Spinal cord (tissue), 10 donors: ENCODE data around the gene WWOX. TPM values are rescaled to one million over a fixed set of nuclear protein-coding genes. Genes with fewer than 3 reads are reported as not detected.

ENCODE experiments used
- DNase-seq, 6 donors: peaks; one replicate each; pipeline versions ENCODE4 v3.0.0 to v3.0.0-alpha.2; 2013 to 2015; ENCODE audit warnings: low spot score in 6 of 6, low read depth in 4 of 6
- H3K27ac ChIP-seq: one replicate; pipeline ENCODE4 v1.5.1; 2013; ENCODE audit warnings: low read depth, low read length, control low read depth
- H3K27me3 ChIP-seq: one replicate; pipeline ENCODE4 v1.6.1; 2013; ENCODE audit warnings: low read length; ENCODE audit not compliant: control insufficient read depth, insufficient read depth
- H3K36me3 ChIP-seq: one replicate; pipeline ENCODE4 v1.6.1; 2013; ENCODE audit warnings: low read length; ENCODE audit not compliant: control insufficient read depth, insufficient read depth
- H3K4me1 ChIP-seq: one replicate; pipeline ENCODE4 v1.6.1; 2013; ENCODE audit warnings: low read length; ENCODE audit not compliant: control insufficient read depth, insufficient read depth
- H3K4me3 ChIP-seq: one replicate; pipeline ENCODE4 v1.5.1; 2013; ENCODE audit warnings: low read depth, low read length, control low read depth
- H3K9me3 ChIP-seq: one replicate; pipeline ENCODE4 v1.6.1; 2013; ENCODE audit warnings: low read length; ENCODE audit not compliant: control insufficient read depth, insufficient read depth
- WGBS: methylation state at CpG from one replicate; pipeline ENCODE4 v1.1.5; 2013; ENCODE audit warnings: missing lambda C conversion rate; ENCODE audit not compliant: insufficient coverage; 5-methylcytosine and 5-hydroxymethylcytosine counted together
- polyA plus RNA-seq, 2 donors: library from polyadenylated mRNA; unstranded; fragments of 120-200 nt; gene quantifications; one replicate each; pipeline ENCODE4 v1.2.1, GENCODE V29; 2013; ENCODE audit not compliant: insufficient read length in 2 of 2
- total RNA-seq, 2 donors: library from RNA; depleted of rRNA in 1 of 2; stranded (reverse); fragments of 120-200 nt in 1 of 2; fragments of >200 nt in 1 of 2; gene quantifications; one replicate each; pipeline versions ENCODE4 v1.2.3 to v1.2.4, GENCODE V29; 2013 to 2014
- donor health status: healthy.

Gene WWOX
- total and polyA plus RNA-seq, 4 donors, result 27.5 to 51.5 (median 32.5) TPM

- Histone ChIP-seq H3K4me3 (no peak overlapping the region), H3K36me3 (no peaks in the 10 kb centered on the region), H3K27me3 (peaks cover 2% of the 10 kb centered on the region), H3K9me3 (no peaks in the 10 kb centered on the region), H3K4me1 (peaks cover 4% of the 10 kb centered on the region), H3K27ac (no peak overlapping the region)
- DNase-seq, result peak in 1 of 6 donors; percentile 25
- WGBS, result no CpG with 5 or more reads among the region's 6 CpGs
These were observed 506.2 kb downstream of the WWOX start for GRCh38 chr16:78605548-78606101.

- 36% methylated on average over 4 of the region's 8 CpGs for WGBS
- Histone ChIP-seq H3K27ac (no peak overlapping the region), H3K9me3 (no peaks in the 10 kb centered on the region), H3K4me1 (peaks cover 4% of the 10 kb centered on the region), H3K4me3 (no peak overlapping the region), H3K36me3 (no peaks in the 10 kb centered on the region), H3K27me3 (peaks cover 2% of the 10 kb centered on the region)
- peak in 2 of 6 donors; percentile 22 to 28 for DNase-seq
These were observed 507.1 kb downstream of the WWOX start for GRCh38 chr16:78606545-78606944.

DNA sequence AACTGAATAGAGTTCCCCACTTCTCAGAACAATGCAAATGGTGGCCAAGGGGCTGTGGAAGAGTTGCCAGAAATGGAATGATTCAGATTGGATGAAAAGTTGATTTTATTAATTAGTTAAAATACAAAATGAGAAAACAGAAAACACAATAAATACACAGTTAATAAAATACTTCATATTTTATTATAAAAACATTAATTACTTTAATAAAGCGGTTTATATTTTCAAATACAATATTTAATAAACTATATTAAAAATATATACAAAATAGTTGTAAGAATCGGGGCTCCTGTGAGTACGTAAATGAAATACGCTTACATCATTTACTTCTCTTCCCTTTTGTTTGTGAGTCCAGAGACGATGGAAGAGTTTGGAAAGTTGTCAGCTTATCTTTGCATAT is 507.6 kb downstream of the WWOX start:
- peaks cover 2% of the 10 kb centered on the region for H3K27me3 ChIP-seq
- H3K27ac ChIP-seq, result no peak overlapping the region
- no peaks in the 10 kb centered on the region for H3K9me3 ChIP-seq
- DNase-seq, result no peak
- H3K4me1 ChIP-seq, result peaks cover 4% of the 10 kb centered on the region
- H3K36me3 ChIP-seq, result no peaks in the 10 kb centered on the region
- H3K4me3 ChIP-seq, result no peak overlapping the region
- no CpG with 5 or more reads among the region's 5 CpGs for WGBS

GRCh38 chr16:78607465-78607864 is 508.0 kb downstream of the WWOX start:
- no peak for DNase-seq
- Histone ChIP-seq H3K9me3 (no peaks in the 10 kb centered on the region), H3K27ac (no peak overlapping the region), H3K27me3 (peaks cover 2% of the 10 kb centered on the region), H3K36me3 (no peaks in the 10 kb centered on the region), H3K4me3 (no peak overlapping the region), H3K4me1 (peaks cover 4% of the 10 kb centered on the region)
- 73% methylated on average over 4 of the region's 6 CpGs for WGBS

DNA sequence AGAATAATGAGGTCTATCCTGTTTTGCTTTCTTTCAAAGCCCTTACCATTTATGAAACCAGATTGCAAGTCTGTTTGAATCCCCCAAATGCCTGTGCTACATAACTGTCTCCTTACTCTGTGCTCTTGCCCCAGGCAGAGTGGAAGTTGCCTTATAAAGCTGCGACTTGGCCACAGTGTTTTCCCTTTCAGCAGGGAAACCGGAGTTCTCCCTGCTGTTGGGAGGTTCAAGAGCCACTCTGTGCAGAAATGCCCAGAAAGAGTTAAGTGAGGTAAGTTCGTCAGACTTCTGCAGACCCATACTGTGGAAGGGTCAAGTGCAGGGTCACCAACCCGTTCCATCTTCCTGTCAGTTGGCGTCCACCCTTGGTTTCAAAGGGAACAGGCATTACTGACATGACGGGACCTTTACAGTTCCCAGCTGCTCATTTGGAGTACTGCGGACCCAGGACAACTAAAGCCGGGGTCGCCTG is 508.9 kb downstream of the WWOX start:
- no peaks in the 10 kb centered on the region for H3K36me3 ChIP-seq
- peaks cover 2% of the 10 kb centered on the region for H3K27me3 ChIP-seq
- no peaks in the 10 kb centered on the region for H3K9me3 ChIP-seq
- peak overlapping the region; percentile 44 for H3K27ac ChIP-seq
- 41% methylated on average over 6 of the region's 9 CpGs for WGBS
- H3K4me3 ChIP-seq, result no peak overlapping the region
- peaks cover 4% of the 10 kb centered on the region for H3K4me1 ChIP-seq
- DNase-seq, result peak in 2 of 6 donors; percentile 14 to 31

GRCh38 chr16:78609402-78610274 is 510.2 kb downstream of the WWOX start:
- no peak overlapping the region for H3K4me3 ChIP-seq
- no peaks in the 10 kb centered on the region for H3K36me3 ChIP-seq
- DNase-seq, result peak in 1 of 6 donors; percentile 66
- peaks cover 4% of the 10 kb centered on the region for H3K4me1 ChIP-seq
- no peak overlapping the region for H3K27ac ChIP-seq
- H3K27me3 ChIP-seq, result peaks cover 2% of the 10 kb centered on the region
- no peaks in the 10 kb centered on the region for H3K9me3 ChIP-seq
- 46% methylated on average over 7 of the region's 13 CpGs for WGBS

GRCh38 chr16:78611318-78611717 is 511.9 kb downstream of the WWOX start:
- H3K4me3 ChIP-seq, result no peak overlapping the region
- DNase-seq, result no peak
- no peaks in the 10 kb centered on the region for H3K36me3 ChIP-seq
- no peaks in the 10 kb centered on the region for H3K9me3 ChIP-seq
- WGBS, result no CpG with 5 or more reads among the region's 2 CpGs
- H3K27me3 ChIP-seq, result peaks cover 2% of the 10 kb centered on the region
- H3K4me1 ChIP-seq, result peaks cover 4% of the 10 kb centered on the region
- no peak overlapping the region for H3K27ac ChIP-seq

DNA sequence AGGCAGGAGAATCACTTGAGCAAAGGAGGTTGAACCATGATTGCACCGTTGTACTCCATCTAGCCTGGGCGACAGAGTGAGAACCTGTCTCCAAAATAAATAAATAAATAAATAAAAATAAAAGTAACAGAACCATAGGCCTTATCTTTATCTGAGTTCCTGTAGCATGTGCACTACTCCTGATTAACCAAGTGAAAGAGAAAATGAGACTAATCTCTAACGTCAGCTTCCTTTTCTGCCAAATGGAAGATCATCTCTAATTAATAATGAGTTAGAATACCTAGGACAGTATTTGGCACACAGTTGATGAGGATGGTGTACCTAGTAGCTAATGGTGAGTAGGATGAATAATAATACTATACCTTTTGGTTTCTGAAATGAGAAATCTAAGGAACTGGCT is 520.4 kb downstream of the WWOX start:
- Histone ChIP-seq H3K4me3 (no peak overlapping the region), H3K27ac (no peak overlapping the region), H3K4me1 (no peaks in the 10 kb centered on the region), H3K36me3 (no peaks in the 10 kb centered on the region), H3K9me3 (no peaks in the 10 kb centered on the region), H3K27me3 (no peaks in the 10 kb centered on the region)
- no peak for DNase-seq
- WGBS, result no CpG with 5 or more reads among the region's 3 CpGs

DNA sequence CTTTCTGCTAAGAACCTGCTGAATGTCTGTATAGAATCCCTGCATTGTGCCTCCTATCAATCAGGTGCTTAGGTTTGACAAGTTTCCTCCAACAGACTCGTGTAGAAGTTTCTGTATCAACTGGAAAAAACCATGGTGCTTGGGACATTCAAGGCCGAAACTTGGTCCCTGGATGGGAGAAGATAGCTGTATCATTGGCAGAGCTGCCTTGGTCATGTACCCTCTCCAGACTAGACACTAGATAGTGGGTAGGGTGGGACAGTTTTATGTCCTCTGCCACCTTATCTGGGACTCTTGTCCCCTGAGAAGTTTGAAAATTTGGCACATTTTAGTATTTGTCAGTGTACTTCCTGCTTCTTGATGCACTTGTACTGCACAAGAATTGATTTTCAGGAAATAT is 520.8 kb downstream of the WWOX start:
- H3K9me3 ChIP-seq, result no peaks in the 10 kb centered on the region
- 67% methylated on average over 2 of the region's 2 CpGs for WGBS
- no peak for DNase-seq
- H3K4me3 ChIP-seq, result no peak overlapping the region
- no peak overlapping the region for H3K27ac ChIP-seq
- no peaks in the 10 kb centered on the region for H3K36me3 ChIP-seq
- no peaks in the 10 kb centered on the region for H3K27me3 ChIP-seq
- H3K4me1 ChIP-seq, result no peaks in the 10 kb centered on the region

GRCh38 chr16:78623796-78624195 is 524.3 kb downstream of the WWOX start:
- H3K4me3 ChIP-seq, result no peak overlapping the region
- no peaks in the 10 kb centered on the region for H3K4me1 ChIP-seq
- no peaks in the 10 kb centered on the region for H3K36me3 ChIP-seq
- no peak for DNase-seq
- WGBS, result no CpG with 5 or more reads among the region's 2 CpGs
- no peaks in the 10 kb centered on the region for H3K9me3 ChIP-seq
- H3K27ac ChIP-seq, result no peak overlapping the region
- no peaks in the 10 kb centered on the region for H3K27me3 ChIP-seq
